Gastroesophageal sphincter (tissue), 2 donors: ENCODE measurements around the gene LATS2.

ENCODE experiments used
- POLR2A ChIP-seq, 2 donors: fragments of 450-650 bp; IDR thresholded peaks; one replicate each; pipeline ENCODE4 v1.6.1; 2017; ENCODE audit warnings: antibody characterized with exemption in 2 of 2, mild to moderate bottlenecking in 2 of 2, moderate library complexity in 1 of 2
- POLR2AphosphoS5 ChIP-seq: sonication (generic); formaldehyde crosslinking; IDR thresholded peaks from one replicate; pipeline ENCODE4 v1.6.1; 2017; ENCODE audit warnings: antibody characterized with exemption

DNA sequence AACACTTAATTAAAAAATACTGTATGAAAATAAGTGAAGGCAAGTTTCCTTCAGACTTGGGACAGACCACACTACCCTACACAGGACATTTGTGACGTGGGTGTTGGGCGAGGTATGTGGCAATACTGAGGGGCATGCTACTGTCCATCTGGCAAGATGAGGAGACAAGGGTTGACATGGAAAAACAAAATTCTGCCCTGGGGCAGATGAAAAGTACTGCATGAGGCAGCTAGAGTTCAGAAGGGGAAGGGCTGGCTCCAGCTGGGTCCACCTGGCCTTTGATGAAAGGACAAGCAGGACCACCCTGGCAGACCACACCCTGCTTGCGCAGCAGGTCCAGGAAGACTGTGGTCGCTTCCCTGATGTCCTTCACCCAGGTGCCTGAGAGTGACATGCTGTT lies 43.2 kb downstream of the LATS2 start:
- TF ChIP-seq POLR2A (IDR thresholded peaks at IDR 0.05) (no peak), POLR2AphosphoS5 (no peak)
